ENCODE data around the gene BTG1. TPM values are rescaled to one million over a fixed set of nuclear protein-coding genes. Genes with fewer than 3 reads are reported as not detected.

BTG1 gene
- total and polyA plus RNA-seq, 2 of the 4 experiments (the other 2 are of a cell fraction): 3.8 to 33.5 TPM

DNA sequence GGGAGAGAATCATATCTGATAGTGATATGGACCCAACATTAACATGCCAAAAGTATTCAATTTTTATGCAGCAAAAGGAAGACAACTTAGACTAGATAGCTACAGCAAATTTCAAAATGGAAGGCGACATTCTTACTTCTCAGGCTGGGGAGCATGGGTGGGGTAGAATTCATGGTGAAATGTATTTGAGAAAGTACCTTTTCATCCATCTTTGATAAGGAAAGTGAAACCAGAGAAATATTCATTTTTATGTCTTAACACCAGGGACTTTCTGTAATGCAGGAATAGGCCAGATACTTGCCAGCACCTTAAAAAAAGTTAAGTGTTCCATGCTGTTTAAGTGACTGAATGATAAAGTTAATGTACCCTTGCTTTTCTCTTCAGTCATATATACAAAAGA, 13.4 kb downstream of the BTG1 start:
- CTCF ChIA-PET: no interaction called here

More for the DNA sequence above, 13.4 kb downstream of the BTG1 start:
- DNase-seq (no peak), ATAC-seq (ENCODE audit: low read depth) (no peak)
- H3K4ac ChIP-seq (ENCODE audit: low read depth, low read length): no peak overlapping the region
- no peak overlapping the region for H2AFZ ChIP-seq (replicated peaks; ENCODE audit: low read length, poor library complexity)
- H3K56ac ChIP-seq (ENCODE audit: extremely low read depth, insufficient read depth, low read length): no peak overlapping the region
- no peaks in the 10 kb centered on the region for H4K20me1 ChIP-seq (ENCODE audit: insufficient read depth, low read length)
- no peak overlapping the region for H3K9ac ChIP-seq (ENCODE audit: low read depth, low read length)
- no peak overlapping the region for H2AK9ac ChIP-seq (replicated peaks; ENCODE audit: low read depth, low read length, poor library complexity)
- BruUV-seq (replicated peaks): no TSS peak
- H3K79me1 ChIP-seq (ENCODE audit: low read depth in 1 of 2, low read length in 2 of 2): peaks cover 13 to 70% of the 10 kb centered on the region in 2 experiments
- peak overlapping the region; percentile 23; the same call in 1 of the 2 replicates for H3K23ac ChIP-seq (ENCODE audit: low read depth, low read length)
- H3K27ac ChIP-seq (ENCODE audit: insufficient read depth, low read length): no peak overlapping the region
- no peak for TF ChIP-seq CEBPB (IDR thresholded peaks at IDR 0.05; ENCODE audit: low read depth, low read length)
- TF ChIP-seq CHD1 (IDR thresholded peaks at IDR 0.05; ENCODE audit: low read depth, low read length): no peak
- TF ChIP-seq RAD21 (IDR thresholded peaks at IDR 0.05; ENCODE audit: low read length): no peak
- no peak for TF ChIP-seq MXI1 (IDR thresholded peaks at IDR 0.05; ENCODE audit: borderline replicate concordance, low read depth, low read length)
- TF ChIP-seq NFE2L2 (IDR thresholded peaks at IDR 0.05; ENCODE audit: low read depth, low read length): no peak
- no peak for TF ChIP-seq RFX5 (IDR thresholded peaks at IDR 0.05; ENCODE audit: low read depth, low read length)
- TF ChIP-seq MAZ (IDR thresholded peaks at IDR 0.05; ENCODE audit: borderline replicate concordance, low read depth, low read length): no peak
- no peak for TF ChIP-seq MAFK (IDR thresholded peaks at IDR 0.05; ENCODE audit: low read depth, low read length)
- TF ChIP-seq, protein P1, sequence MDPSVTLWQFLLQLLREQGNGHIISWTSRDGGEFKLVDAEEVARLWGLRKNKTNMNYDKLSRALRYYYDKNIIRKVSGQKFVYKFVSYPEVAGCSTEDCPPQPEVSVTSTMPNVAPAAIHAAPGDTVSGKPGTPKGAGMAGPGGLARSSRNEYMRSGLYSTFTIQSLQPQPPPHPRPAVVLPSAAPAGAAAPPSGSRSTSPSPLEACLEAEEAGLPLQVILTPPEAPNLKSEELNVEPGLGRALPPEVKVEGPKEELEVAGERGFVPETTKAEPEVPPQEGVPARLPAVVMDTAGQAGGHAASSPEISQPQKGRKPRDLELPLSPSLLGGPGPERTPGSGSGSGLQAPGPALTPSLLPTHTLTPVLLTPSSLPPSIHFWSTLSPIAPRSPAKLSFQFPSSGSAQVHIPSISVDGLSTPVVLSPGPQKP (IDR thresholded peaks at IDR 0.05; ENCODE audit: borderline replicate concordance, low read depth, low read length): no peak
- TF ChIP-seq FOS (IDR thresholded peaks at IDR 0.05; ENCODE audit: low read depth, low read length): no peak
- no peak for TF ChIP-seq RCOR1 (IDR thresholded peaks at IDR 0.05; ENCODE audit: insufficient replicate concordance, low read length)
- TF ChIP-seq SMC3 (IDR thresholded peaks at IDR 0.05; ENCODE audit: low read depth, low read length): no peak
- peak overlapping the region; percentile 79 for H3K4me2 ChIP-seq (ENCODE audit: low read depth, low read length)
- H2BK15ac ChIP-seq (ENCODE audit: low read depth, low read length): no peak overlapping the region
- no peaks in the 10 kb centered on the region; the same call in 1 of the 2 replicates for H3K36me3 ChIP-seq (ENCODE audit: control insufficient read depth, insufficient read depth, low read length)
- peak overlapping the region in 1 of 2 experiments; percentile 17; a peak in 1 of 4 replicates for H4K8ac ChIP-seq (ENCODE audit: low read depth in 2 of 2, low read length in 2 of 2)
- H3K18ac ChIP-seq (ENCODE audit: low read depth, low read length): peak overlapping the region; percentile 60; the same call in 1 of the 2 replicates
- H2BK20ac ChIP-seq (ENCODE audit: low read depth, low read length): no peak overlapping the region
- H3K9me1 ChIP-seq (ENCODE audit: insufficient read depth, low read length): peaks cover 15% of the 10 kb centered on the region
- H4K5ac ChIP-seq (ENCODE audit: low read depth, low read length): peak overlapping the region; percentile 80; the same call in 1 of the 2 replicates
- H3K27me3 ChIP-seq (ENCODE audit: control insufficient read depth, insufficient read depth, low read length): no peaks in the 10 kb centered on the region
- H2BK5ac ChIP-seq (ENCODE audit: low read depth, low read length, poor library complexity, severe bottlenecking): peak overlapping the region; percentile 28
- no peak overlapping the region for H2AK5ac ChIP-seq (ENCODE audit: low read depth, low read length)
- H2BK120ac ChIP-seq (ENCODE audit: low read depth, low read length): no peak overlapping the region
- no peak overlapping the region for H3K14ac ChIP-seq (replicated peaks; ENCODE audit: low read depth, low read length)
- H3K4me1 ChIP-seq (ENCODE audit: control insufficient read depth, insufficient read depth, low read length): peaks cover 19% of the 10 kb centered on the region
- no peaks in the 10 kb centered on the region for H3K9me3 ChIP-seq (ENCODE audit: control insufficient read depth, insufficient read depth, low read length)
- WGBS, 2 experiments (ENCODE audit: extremely low coverage in 2 of 2, insufficient read length in 1 of 2): no CpG with 5 or more reads among the region's 1 CpG
- H4K91ac ChIP-seq (ENCODE audit: insufficient read depth, low read depth, low read length): no peak overlapping the region
- POLR2A ChIA-PET (ENCODE audit: unreplicated experiment): no interaction called here
- in situ Hi-C loops (cut with MboI; ENCODE audit: low sequenced_read_pairs) (loop anchor here (5.0 kb wide), 1 partner anchor 50 kb away; no protein-coding TSS in a partner anchor), dilution Hi-C loops (cut with HindIII; ENCODE audit: low sequenced_read_pairs, unreplicated experiment) (no loop called here), intact Hi-C loops (cut with micrococcal nuclease) (no loop called here)
- no peak overlapping the region for H3K4me3 ChIP-seq (ENCODE audit: insufficient read depth, low read depth, low read length)
